GM12873 (cell line): ENCODE measurements around the gene CHIC2.

Experiments
- TF ChIP-seq, protein P1 (sequence below): IDR thresholded peaks from 2 replicates; pipeline ENCODE4 v1.5.1; 2012; ENCODE audit warnings: low read depth, mild to moderate bottlenecking, moderate library complexity, low read length, control low read depth; ENCODE audit not compliant: insufficient read depth; ENCODE audit errors: missing control alignments

The CHIC2 gene

DNA sequence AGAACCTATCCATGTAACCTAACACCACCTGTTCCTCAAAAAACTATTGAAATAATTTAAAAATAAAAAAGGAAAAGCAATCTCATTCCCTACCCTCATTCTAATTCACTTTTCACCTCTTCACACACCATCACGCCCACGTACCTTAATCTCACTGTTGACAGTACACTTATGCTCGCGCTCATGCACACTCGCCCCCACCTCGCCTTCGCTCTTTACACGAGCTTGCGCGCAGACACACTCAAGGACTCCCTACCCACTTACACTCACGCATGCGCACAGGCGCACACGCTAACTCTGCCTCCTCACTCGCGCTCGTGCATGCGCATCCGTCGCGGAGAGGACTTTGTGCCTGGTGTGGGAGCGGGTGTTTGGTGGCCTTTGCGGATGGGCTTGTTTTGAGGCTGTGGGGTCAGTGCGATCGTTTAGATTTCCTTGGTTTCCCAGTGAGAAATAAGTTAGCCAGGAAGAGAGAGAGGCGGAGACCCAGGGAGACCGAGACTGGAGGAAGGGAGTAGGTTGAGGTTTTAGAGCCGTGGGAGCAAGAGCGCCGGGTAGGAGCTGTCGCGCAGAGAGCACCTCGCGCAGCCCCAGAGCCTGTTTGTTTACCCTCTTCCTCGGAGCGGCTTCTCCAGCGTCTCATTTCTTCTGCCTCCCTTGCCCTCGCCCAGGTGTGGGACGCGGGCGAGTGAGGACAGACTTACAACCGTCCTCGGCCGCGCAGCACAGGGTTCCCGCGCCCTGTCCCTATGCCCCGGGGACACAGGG, 27.4 kb upstream of the CHIC2 start:
- TF ChIP-seq, protein P1, sequence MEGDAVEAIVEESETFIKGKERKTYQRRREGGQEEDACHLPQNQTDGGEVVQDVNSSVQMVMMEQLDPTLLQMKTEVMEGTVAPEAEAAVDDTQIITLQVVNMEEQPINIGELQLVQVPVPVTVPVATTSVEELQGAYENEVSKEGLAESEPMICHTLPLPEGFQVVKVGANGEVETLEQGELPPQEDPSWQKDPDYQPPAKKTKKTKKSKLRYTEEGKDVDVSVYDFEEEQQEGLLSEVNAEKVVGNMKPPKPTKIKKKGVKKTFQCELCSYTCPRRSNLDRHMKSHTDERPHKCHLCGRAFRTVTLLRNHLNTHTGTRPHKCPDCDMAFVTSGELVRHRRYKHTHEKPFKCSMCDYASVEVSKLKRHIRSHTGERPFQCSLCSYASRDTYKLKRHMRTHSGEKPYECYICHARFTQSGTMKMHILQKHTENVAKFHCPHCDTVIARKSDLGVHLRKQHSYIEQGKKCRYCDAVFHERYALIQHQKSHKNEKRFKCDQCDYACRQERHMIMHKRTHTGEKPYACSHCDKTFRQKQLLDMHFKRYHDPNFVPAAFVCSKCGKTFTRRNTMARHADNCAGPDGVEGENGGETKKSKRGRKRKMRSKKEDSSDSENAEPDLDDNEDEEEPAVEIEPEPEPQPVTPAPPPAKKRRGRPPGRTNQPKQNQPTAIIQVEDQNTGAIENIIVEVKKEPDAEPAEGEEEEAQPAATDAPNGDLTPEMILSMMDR: no peak

DNA sequence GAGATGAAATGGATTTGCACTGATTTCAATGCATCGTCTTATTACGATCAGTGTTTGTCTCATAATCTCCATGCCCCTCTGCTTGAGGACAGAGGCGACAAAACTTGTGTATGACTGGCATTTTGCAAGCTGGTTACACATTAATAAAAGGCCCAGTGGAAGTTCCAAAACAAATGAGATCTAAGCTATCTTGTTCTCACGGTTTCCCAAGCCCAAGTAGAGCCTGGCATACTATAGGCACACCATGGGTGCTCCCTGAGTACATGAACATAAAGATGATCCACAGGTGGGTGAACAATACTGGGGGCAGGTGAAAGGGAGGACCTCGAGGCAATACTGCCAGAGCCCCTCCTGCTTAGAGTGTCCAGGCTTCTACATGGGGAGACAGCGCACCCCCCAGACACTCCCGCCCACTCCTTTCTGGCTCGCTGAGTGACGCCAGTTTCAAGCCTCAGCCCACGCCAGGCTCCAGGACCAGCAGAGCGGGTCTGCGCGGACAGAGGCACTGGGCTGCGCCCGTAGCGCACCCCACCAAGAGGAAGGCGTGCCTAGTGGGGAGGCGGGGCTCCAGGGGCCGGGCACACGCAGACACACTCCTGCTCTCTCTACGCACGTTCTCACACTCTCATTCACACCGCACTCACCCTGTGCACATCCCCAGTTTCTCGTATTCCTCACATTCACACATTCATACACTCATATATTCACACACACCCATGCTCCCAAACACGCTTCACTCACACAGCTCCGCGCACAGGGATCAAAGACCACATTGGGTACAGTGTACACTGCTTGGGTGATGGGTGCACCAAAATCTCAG, 26.6 kb upstream of the CHIC2 start:
- TF ChIP-seq, protein P1: no peak

DNA sequence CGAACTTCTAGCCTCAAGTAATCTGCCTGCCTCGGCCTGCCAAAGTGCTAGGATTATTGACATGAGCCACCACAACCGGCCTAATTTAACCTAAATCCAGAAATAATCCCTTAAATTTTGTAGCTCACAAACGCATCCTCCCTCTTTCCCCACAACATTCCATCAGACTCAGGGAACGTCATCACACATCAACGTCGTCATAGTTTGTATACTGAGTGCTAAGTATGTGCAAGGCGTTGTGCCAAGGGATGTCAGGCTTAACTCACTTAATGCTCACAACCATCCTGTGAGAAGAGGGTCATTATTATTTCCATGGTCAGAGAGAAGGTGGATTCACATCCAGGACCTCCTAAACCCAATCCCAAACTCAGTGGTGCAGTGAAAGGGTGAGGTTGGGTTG, 26.0 kb upstream of the CHIC2 start:
- TF ChIP-seq, protein P1: no peak

DNA sequence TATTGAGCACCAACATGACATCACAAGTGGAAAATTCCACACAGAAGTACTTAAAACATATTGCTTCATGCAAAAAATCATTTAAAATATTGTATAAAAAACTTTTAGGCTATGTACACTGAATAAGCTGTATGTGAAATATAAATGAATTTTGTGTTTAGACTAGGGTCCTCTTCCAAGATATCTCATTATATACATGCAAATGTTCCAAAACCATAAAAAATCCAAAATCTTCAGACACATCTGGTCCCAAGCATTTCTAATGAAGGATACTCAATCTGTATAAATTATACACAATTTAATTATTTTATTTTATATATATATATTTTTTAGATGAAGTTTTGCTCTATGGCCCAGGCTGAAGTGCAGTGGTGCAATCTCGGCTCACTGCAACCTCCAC, 25.5 kb upstream of the CHIC2 start:
- TF ChIP-seq, protein P1: no peak

DNA sequence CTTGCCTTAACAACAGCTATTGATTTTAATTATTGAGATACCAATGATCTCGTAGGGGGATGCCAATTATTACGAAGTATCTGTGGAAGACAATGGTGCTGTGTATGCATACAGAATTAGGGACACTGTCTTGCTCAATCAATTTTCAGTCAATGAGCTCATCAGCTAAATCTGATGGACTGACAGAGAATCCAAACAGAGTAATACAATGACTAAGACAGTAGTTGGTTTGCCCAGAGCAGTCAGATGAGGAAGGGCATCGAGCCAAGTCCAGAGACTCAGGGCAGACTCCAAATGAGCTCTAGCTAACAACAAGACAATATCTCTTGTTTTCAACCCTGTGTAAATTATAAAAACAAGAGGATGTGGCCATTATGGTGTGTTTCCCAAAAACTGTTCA, 20.9 kb upstream of the CHIC2 start:
- TF ChIP-seq, protein P1: no peak

DNA sequence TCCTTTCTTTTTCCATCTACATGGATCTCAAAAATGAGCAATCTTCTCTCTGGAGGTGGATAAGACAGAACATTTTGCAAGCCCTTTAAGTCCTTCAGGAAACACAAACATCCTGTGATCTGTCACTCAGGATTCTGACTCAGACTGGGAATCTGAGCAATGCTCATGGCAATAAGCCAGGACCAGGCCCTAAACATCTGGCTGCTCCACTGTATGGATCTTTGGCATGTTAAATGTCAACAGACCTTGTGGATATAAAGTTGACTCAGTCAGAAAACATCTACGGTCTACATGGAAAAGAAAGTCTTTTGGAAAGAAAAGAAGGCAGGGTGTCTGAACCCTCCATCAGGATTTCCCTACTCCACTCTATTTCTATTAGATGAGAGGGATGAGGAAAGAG, 17.8 kb upstream of the CHIC2 start:
- TF ChIP-seq, protein P1: no peak

DNA sequence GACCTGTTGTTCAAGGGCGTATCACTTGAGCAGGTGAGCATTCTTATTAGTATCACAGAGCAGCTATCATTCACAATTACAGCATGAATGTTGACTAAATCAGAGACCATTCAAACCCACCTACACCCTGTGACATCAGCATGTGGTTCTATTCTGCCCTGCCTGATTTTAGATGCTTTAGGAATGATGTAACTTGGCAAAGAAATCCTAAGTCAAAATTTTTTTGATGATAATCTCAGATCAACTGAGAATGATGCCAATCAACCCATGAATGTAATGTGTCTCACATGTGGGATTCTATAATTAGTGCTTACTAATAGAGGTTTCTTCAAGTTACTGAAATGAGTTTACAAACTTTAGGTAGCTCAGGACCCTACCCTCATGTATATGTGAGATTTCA, 13.4 kb upstream of the CHIC2 start:
- TF ChIP-seq, protein P1: no peak
